ENCODE data around the gene DYNC1I2.

DNA sequence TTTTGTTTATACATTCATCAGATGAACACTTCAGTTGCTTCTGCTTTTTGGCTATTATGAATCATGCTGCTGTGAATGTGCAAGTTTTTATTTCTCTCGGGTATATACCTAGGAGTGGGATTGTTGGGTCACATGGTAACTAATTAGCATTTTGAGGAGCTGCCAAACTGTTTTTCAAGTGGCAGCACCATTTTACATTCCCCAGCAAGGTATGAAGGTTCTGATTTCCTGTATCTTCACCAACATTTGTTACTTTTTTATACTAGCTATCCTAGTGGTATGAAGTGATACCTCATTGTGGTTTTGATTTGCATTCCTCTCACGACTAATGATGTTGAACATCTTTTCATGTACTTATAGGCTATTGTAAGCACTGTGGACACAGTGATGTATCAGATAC is 53.9 kb downstream of the DYNC1I2 start:
- TF ChIP-seq, protein P1, sequence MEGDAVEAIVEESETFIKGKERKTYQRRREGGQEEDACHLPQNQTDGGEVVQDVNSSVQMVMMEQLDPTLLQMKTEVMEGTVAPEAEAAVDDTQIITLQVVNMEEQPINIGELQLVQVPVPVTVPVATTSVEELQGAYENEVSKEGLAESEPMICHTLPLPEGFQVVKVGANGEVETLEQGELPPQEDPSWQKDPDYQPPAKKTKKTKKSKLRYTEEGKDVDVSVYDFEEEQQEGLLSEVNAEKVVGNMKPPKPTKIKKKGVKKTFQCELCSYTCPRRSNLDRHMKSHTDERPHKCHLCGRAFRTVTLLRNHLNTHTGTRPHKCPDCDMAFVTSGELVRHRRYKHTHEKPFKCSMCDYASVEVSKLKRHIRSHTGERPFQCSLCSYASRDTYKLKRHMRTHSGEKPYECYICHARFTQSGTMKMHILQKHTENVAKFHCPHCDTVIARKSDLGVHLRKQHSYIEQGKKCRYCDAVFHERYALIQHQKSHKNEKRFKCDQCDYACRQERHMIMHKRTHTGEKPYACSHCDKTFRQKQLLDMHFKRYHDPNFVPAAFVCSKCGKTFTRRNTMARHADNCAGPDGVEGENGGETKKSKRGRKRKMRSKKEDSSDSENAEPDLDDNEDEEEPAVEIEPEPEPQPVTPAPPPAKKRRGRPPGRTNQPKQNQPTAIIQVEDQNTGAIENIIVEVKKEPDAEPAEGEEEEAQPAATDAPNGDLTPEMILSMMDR (conservative IDR thresholded peaks at IDR 0.05): no peak
- no peak for TF ChIP-seq ZFX (IDR thresholded peaks at IDR 0.05)

All from C4-2B (cell line).